GM18526 (cell line): ENCODE measurements around the gene PLAA.

Experiments
- POLR2A ChIP-seq: IDR thresholded peaks from 3 replicates; pipeline ENCODE4 v1.6.1; 2011; ENCODE audit not compliant: insufficient read length; ENCODE audit errors: extremely low read depth

PLAA gene

GRCh38 chr9:26947736-26948135, 694 bp upstream of the PLAA start:
- no peak for TF ChIP-seq POLR2A

- TF ChIP-seq POLR2A = no peak
Measured at GRCh38 chr9:26945591-26945990, 1.5 kb downstream of the PLAA start.

DNA sequence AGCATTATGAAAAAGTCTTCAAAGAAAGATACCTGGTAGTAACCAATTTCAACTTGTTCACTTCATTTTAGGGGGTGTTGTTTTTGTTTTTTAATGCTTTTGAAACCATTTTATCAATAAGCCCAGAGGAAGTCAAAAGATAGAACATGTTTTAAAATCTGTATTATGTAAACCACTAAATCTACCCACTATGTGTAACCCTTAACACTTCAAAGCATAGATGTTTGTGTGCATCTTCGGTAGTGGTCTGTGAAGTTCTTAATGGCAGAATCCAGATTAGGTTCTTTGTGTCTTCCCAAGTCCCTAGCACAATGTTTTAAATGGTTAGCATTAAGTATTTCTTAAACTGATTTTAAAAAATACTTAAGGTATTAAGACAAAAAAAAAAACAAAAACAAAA, 6.3 kb downstream of the PLAA start:
- no peak for TF ChIP-seq POLR2A

DNA sequence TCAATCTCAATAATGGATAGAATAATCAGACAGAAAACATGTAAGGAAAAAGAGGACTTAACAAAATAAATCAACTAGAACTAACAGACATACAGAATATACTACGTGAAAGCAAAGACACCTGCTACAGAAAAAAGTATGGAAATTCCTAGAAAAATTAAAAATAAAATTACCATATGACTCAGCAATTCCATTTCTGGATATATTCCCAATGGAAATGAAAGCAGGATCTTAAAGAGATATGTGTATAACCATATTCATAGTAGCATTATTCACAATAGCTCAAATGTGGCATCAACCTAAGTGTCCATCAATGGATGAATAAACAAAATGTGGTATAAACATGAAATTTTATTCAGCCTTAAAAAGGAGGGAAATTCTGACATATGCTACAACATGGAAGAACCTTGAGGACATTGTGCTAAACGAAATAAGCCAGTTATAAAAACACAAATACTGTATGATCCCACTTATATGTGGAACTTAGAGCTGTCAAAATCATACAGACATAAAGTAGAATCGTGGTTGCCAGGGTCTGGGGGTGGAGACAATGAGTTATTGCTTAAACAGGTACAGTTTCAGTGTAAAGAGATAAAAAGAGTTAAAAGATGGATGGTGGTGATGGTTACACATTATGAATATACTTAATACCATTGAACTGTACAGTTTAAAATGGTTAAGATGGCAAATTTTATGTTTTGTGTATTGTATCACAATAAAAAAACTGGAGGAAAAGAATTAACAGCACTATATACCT, 6.9 kb downstream of the PLAA start:
- no peak for TF ChIP-seq POLR2A

DNA sequence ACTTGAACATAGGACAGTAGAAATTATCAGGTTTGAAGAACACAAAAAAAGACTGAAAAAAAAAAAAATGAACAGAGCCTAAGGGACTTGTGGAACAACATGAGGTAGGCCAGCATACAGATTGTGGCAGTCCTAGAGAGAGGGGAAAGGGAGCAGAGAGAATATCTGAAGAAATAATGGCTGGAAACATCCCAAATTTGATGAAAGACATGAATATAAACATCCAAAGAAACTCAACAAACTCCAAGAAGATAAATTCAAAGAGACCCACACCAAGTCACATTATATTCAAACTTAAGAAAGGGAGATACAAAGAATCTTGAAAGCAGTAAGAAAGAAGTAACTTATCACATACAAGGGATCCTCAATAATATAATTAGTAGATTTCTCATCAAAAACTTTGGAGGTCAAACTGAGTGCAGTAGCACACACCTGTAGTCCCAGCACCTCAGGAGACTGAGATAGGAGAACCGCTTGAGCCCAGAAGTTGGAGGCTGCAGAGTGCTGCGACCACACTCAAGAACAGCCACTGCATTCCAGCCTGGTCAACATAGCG, 9.1 kb downstream of the PLAA start:
- no peak for TF ChIP-seq POLR2A

DNA sequence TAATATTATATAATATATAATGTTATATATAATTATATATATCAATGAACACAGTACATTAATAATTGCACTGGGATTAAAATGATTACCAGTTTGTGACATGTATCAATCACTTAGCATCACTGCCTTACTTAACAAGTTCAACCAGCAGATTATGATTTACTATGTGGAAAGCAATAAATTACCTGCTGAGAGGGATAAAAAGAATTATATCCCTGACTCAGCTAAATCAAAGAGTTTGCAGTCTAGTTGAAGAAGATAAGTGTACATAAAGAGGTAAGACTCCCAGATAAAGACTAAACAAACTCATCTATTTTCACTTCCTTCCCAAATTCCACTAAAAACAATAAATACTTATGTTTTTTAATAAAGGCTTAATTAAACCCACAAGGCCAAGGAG, 11.2 kb downstream of the PLAA start:
- no peak for TF ChIP-seq POLR2A

GRCh38 chr9:26928902-26929495, 18.0 kb downstream of the PLAA start:
- no peak for TF ChIP-seq POLR2A

DNA sequence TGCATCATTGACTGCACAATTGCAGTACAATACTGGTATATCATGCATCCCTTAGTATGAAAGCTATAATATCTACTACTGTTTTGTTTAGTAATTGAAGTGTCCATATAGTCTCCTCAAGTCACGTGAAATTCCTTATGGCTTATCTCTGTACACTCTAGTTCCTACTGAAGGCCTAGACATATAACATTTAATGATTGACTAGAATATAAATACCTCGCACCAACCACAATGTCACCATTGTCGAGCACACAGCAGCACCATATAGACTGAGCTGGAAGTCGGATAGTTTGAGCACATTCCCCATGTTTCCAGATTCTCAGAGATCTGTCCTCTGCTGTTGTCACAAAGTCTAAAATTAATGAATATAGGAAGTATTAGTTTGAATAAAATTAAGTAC, 21.4 kb downstream of the PLAA start:
- no peak for TF ChIP-seq POLR2A

- TF ChIP-seq POLR2A = no peak
Measured at GRCh38 chr9:26919698-26920097, 27.3 kb downstream of the PLAA start.

DNA sequence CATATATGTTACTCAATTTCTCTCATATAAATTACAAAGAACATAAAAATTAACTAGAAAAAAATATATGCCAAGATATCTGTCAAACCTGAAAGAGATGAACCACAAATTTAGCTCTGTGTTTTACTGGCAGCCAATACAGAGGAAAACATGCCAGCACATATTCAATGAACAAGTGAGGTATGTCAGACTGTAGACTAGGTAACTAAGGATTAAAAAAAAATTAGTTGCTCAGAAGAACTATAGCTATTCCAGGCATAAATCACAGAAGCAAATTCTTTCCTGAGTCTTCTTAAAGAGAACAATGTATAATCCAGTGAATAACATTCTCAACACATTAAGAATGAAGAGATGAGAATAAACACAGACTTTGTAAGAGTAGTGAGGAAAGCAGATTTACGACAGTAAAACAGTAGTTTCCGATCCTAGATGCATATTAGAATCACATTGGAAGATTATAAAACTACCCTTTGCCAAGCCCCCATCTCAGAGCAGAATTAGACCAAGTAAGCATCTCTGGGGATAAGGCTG, 33.8 kb downstream of the PLAA start:
- no peak for TF ChIP-seq POLR2A

DNA sequence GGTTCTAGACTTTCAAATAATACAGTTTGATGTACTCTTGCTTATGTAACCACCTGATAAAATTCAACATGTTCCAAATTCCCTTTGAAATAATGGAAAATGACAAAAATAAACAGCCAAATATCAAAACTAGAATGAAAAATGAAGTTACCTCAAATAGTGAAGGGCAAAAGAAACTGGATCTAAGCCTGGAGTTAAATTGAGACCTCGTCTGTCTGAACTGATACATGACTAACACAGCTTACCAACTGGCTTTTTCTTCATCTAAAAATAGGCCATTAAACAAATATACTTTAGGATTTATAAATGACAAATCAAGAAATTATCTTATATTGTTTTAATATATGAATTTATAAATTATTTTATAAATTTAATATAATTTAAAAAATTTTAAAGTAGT, 42.4 kb downstream of the PLAA start:
- no peak for TF ChIP-seq POLR2A

DNA sequence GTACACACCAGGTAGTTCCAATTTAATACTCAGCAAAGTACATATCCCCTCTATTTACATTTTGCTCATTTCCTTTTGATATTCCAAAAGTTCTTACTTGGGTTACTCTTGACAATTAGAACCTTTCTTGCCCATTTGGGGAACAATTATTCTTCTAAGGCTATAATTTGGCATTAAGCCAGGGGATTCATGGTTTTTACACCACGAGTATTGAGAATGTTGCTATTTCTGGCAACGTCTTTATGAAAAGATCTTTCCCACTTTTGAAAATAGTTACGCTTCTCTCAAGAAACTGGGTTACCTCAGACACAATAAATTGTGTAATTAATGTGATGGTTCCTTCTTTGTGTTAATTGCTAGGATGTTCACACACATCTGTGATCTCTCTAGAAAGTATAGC, 43.0 kb downstream of the PLAA start:
- no peak for TF ChIP-seq POLR2A

GRCh38 chr9:26893030-26893676, 53.9 kb downstream of the PLAA start:
- TF ChIP-seq POLR2A = no peak

DNA sequence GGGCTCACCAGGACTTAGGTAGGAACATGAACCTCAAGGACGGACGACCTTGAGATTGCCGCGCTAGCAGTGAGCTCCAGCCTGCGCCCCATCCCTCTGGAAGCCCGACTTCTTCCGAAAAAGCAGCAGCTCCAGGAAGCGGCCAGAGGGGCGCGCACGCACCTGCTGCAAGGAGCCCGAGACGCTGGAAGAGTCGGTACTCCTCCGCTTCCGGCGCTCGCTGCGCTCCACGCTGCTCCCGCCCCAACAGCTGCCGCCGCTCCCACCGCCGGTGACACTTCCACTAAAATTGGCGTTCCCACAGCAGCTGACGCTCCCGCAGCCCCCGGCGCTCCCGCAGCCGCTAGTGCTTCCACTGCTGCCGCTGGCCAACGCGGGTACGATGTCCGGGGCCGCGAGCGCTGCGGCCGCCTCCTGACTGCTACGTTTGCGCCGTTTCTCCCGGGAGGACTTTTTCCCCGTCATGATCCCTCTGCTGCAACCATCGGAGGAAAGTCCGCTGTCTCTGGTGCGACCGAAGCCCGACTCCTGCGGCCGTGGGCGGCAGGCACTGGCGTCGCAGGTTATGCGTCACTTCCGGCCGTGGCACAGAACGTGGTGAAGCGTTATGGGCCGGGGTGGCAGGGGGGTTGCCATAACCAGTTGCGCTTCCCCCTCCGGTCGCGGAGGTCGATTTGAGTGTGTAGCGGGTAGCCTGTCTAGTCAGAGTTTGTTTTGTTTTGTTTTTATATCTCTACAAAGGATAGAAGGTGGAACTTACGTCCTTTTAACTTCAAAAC, 54.6 kb downstream of the PLAA start, which contains the start of gene CAAP1:
CAAP1 (minus strand) TSS at position 552 of the 779 bp plus-strand sequence; CDS start at position 465, 87 bp downstream.
- peak; percentile 85 for TF ChIP-seq POLR2A

DNA sequence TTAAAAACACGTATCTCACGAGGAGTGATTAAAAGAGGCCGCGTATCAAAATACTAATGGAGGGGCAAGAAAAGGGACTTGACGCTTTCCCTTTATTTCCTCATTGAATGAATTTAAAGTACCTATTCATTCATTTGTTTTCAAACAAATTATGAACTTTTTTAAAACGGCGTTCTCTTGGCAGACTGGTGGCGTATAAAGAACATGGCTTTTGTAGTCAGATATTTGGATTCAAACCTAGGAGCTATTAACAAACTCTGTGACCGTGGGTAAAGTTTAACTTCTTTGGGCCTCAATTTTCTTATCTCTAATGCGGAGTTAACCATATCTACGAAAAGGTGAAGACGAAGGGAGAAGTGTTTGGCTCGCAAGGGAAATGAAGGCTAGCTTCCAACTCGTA, 55.3 kb downstream of the PLAA start:
- TF ChIP-seq POLR2A = no peak
